NK-92 (cell line): Measurements from ENCODE around the gene PTPRD.
"Not testable (repeated sequence)": the region's sequence is repeated elsewhere in the genome, so short reads cannot be mapped to it uniquely, and the experiment has no call there.

Experiments used
- DNase-seq: peaks from one replicate; lab custom pipeline; 2025; ENCODE audit not compliant: unreplicated experiment; lab: John Stamatoyannopoulos, UW

PTPRD gene

DNA sequence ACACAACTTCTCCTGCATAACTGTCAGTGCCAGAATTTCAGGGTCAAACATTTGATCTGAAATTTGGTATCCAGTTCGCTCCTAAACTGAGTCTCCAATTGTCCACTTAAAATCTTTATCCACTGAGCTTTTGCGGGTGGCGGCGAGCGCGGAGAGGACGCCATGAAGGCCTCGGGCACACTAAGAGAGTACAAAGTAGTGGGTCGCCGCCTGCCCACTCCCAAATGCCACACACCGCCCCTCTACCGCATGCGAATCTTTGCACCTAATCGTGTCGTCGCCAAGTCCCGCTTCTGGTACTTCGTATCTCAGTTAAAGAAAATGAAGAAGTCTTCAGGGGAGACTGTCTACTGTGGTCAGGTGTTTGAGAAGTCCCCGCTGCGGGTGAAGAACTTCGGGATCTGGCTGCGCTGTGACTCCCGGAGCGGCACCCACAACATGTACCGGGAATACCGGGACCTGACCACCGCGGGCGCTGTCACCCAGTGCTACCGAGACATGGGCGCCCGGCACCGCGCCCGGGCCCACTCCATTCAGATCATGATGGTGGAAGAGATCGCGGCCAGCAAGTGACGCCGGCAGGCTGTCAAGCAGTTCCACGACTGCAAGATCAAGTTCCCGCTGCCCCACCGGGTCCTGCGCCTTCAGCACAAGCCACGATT lies 1899.5 kb downstream of the PTPRD start:
- no peak for DNase-seq

DNA sequence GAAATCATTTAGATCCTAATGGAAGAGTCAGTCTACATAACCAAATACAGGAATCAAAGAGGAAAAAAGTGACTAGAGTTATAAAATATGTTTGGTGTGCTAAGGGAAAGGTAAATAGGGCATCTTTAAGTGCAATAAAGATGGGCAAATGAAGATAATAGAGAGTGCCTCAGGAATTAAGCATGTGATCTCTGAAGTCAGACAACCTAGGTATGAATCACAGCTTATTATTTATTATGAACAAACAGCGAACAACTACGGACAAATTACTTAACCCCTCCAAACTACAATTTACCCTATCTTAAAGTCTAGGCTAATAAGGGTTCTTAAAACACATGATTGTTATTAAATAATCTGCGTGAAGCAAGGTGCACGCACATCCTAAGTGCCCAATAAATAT lies 1903.1 kb downstream of the PTPRD start:
- DNase-seq = no peak

DNA sequence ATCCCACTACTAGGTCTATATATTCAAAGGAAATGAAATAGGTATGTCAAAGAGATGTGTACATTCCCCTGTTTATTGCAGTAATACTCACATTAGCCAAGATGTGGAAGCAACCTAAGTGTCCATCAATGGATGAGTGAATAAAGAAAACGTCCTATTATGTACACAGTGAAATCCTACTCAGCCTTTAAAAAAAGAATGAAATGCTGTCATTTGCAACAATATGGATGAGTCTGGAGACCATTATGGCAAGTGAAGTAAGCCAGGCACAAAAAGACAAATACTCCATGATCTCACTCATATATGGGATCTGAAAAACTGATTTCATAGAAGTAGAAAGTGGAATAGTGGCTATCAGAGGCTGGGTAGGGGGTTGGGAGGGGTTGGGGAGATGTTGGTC lies 1904.1 kb downstream of the PTPRD start:
- no peak for DNase-seq

DNA sequence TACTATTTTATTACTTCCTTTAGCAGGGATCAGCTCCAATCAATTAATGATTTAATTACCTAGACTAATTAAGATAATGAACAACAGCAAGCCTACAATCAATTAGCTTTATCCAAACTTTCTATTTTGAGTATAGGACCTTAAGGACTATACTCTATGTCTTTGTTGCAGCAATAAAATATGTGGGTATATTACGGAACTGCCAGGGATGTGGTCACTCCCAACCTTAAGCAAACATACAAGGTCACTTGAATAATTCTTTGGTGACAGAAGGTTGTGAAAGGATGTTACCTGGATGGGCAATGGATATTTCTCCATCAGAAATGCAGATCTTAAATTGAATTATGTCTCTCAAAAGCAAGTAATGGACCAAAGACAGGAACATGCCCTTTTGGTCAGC lies 1905.8 kb downstream of the PTPRD start:
- no peak for DNase-seq

DNA sequence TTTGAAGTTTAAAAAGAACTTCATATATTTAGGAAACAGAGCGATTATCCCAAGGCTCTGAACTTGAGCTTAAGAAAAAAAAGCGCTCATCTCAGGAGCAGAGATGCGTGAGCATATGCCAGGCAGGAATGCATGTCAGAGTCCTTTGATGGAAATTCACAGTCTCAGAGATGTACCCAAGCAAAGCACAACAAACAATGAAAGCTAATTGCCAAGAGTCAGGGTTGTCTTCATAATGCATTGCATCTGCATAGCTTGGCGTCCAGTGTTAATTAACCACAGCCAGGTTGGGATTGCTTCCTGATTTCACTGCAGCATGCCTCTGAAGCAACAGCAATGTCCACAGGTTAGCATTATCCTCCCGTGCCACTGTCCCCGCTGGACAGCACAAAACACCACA lies 1906.3 kb downstream of the PTPRD start:
- DNase-seq = no peak

DNA sequence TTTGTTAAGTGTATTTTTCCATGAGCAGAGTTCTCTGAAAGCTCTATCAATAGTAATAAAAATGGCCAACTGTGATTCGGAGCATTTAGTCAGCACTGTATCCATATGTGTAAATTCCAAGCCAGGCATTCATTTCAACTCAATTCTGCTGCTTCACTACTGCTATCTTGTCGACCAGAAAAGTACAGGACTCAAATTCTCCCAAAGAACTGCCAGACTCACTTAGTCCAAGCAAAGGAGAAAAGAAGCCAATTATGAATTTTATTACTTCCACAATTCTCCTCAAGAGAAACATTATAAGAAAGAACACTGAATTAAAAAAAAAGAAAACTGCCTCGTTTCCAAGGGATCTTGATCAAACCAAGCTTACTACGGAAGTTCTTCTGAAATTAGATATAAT lies 1906.9 kb downstream of the PTPRD start:
- no peak for DNase-seq

DNA sequence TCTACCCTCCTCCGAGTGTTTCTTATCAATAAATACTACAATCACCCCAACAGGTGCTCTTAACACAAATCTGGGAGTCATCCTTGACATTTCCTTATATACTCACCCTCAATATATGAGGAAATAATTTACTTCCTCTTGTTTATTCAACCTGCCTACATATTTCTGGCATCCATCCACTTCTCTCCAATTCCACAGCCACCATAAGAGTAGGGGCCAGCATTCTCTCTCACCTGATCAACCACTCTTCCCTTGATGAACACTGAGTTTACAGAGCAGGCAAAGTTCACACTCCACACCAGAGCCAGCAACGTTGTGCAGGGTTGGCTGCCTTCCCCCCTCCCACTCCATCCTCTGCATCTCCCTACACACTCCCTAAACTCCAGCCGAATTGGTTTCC lies 1908.9 kb downstream of the PTPRD start:
- DNase-seq = no peak

DNA sequence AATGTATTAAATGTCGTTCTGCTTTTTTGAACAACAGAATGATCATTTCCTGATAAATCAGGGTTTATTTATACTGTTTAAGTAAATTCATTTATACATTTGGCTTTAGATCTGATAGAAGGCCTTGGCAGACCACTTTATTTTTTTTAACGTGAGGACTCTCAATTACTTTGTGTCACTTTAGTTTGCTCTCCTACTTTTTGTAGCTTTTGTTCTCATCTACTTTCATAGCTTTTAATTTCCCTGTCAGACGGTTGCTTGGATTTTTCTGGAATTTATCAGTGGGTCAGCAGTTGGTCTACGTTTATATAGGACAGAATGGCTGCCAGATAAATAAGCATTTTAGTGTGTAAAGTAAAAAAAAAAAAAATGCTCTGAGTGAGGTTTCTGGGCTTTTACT lies 1910.9 kb downstream of the PTPRD start:
- DNase-seq = no peak

DNA sequence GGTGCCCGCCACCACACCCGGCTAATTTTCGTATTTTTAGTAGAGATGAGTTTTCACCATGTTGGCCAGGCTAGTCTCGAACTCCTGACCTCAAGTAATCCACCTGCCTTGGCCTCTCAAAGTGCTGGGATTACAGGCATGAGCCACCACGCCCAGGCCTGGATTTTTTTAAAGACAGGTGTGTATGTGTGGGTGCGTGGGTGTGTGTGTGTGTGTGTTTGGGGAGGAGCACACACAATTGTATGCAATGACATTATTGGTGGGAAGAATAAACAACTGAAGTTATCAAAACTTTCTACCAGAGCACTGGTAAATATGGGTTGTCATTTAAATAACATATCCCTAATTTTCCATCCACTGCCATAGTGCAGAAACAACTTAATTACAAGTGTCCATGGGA lies 1915.2 kb downstream of the PTPRD start:
- DNase-seq = not testable (repeated sequence)

DNA sequence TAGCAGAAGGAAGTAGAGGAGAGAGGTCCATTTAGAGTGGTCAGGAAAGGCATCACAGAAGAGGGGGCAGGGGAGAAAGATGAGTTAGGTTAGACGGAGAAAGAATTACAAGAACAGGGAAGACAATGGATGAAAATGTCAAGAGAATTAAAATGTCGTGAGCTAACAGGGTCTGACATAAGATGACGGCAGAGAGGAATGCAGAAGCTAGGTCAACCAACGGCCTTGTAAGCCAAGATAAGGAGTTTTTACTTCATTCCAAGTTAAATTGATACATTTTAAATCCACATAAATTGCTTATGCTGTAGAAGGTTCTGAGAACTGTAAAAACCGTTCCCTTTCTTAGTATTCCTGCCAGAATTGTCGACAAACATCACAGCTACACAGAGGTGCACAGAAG lies 1916.3 kb downstream of the PTPRD start:
- no peak for DNase-seq

DNA sequence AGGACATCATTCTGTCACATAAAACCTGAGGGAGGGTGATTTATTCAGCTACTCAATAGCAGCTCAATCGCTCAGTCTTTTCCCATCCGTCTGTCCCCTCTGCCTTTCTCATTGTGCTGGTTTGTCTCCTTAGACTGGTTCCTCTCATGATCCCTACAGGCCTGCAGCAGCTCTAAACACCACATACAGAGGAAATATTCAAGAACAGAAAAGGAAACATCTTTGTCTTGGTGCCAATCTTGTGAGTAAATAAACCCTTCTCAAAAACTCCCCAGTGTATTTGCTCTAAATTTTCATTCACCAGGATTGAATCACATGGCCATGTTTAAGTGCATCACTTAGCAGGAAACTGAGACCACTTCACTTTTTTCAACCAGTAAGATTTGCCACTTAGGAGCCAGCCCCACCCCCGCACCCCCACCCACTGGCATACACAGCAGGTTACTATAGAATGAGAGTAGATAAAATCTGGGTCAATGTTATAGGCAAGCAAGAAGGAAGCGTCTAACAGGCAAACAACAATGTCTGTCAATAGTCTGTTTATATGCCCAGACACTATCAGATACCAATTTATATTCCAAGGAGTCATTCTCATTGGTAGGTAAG lies 1917.7 kb downstream of the PTPRD start:
- DNase-seq = no peak

DNA sequence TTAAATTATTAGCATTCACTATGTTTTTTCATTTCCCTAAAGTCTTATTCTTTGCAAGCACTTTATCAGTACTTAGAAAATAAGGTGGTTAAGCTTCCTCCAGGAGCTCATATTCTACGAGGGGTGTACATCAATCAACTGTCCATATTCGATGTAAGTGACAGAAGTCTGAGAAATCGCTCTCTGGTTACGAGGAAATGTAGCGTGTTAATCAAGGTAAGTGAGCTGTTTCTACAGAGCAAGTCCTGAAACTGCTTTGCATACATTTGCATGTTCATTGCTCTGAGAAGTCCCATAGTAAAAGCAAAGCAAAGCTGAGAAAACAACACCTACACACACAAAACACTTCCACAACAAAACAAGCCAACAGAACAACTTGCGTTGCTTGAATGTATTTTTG lies 1919.3 kb downstream of the PTPRD start:
- no peak for DNase-seq

DNA sequence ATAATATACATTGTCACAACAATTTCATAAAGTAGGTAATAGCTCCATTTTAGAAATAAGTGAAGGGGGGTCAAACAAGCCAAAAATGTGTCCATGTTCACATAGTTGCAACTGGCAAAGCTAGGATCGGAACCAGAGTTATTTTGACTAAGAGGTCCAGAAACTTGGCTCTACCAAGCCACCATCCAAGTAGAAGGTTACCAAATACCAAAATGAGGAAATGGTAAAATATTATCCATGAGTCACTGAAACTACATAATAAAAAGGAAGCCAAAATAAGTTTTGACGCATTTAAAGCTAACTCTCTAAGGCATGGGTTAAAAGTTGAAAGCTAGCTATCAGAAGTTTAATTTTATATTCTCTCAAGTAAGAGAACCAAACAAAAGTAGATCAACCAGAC lies 1926.3 kb downstream of the PTPRD start:
- no peak for DNase-seq

DNA sequence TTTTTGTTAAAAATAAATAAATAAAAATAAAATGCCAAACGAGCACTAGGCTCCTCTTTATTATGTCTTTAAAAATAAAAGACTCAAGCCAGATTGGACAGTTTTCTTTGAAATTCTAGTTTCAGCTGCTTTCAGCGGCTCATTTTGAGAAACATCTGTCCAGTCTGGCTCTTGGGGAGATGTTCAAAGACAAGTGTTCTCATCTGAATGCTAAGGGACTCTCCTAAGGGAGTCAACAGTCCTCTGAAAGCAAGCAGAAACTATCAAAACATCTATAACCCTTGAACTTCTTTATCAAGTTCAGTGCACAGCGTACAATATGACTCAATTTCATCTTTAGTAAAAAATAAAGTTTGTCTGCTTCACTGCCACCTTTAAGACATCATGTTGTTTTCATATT lies 1927.0 kb downstream of the PTPRD start:
- DNase-seq = no peak

DNA sequence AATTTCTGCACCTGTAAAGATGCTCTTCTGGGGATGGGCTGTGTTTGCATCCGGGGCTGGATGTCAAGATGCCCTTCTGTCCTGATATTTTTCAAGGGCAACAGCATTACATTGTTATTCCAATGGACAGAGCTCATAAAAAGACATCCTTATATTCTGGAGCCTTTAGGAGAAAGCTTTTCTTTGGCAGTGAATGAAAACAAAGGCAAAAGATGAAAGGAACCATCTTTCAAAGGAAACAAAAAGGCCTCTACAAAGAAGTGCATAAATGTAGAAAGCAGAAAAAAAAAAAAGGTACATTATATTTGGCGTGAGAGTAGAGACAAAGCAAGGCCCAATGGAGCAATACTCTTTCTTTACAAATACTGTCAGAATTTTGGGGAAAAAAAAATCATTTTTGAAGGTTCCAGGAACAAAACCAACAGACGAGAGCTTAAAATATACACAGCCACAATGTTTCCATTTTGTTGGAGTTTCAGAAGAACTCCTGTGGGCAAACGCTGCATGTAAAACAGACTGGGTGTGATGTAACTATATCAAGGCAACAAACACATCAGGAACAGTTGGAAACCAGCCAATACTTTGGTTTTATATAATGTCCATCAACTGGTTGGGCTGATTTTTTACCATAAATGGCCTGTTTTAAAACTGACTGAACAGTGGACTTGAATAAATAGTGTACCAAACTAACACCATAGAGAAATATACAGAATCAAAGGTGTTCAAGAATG lies 1927.7 kb downstream of the PTPRD start:
- DNase-seq = no peak

DNA sequence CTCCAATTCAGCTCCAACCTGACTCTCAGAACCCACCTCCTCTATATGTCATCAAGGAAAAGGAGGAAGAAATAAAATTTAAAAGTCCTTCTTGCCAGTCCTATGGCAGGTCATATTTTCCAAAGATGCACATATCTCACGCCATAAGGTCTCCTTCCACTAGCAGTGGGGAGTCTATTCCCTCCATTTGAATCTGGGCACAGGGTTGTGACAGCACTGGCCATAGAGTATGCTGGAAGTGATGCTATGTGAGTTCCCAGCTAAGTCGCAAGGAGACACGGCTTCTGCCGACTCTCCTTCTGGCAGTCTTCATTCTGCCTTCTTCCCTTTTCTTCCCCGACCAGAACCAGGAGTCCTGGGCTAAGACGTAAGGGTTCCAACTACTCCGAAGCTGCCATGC lies 1929.3 kb downstream of the PTPRD start:
- DNase-seq = no peak

DNA sequence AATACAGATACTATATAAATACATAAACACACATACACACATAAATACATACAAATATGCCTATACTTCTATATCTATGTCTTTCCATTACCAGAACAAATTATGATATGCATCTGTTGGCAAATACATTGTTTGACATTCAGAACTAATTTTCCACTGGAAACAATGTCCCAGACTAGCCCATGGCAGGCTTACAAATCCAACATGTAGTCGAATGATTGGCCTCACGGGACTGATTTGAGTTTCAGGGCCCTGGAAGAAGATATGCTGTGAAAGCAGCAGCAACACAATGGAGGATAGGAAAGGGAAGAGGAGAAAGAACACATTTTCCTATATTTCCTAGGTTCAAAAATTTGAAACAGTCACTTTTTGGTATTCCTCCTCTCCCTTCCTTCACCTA lies 1932.1 kb downstream of the PTPRD start:
- no peak for DNase-seq

DNA sequence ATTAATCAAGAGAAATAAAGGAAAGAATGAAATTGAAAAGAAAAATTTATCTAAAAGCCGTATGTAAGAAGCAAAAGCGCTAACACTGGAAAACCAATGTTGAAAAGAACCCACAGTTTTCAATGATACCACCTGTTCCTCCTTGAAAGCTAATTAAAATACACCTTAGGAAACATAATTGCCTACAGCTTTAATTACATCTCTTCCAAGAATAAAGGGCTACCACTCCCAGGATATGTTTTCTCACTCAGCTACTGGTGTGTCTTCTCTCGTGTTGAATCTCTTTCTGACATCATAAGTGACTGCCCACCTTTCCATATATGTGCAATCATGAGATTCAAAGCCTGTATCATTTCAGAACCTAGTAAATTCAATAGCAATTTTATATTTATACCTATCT lies 1932.6 kb downstream of the PTPRD start:
- DNase-seq = no peak

DNA sequence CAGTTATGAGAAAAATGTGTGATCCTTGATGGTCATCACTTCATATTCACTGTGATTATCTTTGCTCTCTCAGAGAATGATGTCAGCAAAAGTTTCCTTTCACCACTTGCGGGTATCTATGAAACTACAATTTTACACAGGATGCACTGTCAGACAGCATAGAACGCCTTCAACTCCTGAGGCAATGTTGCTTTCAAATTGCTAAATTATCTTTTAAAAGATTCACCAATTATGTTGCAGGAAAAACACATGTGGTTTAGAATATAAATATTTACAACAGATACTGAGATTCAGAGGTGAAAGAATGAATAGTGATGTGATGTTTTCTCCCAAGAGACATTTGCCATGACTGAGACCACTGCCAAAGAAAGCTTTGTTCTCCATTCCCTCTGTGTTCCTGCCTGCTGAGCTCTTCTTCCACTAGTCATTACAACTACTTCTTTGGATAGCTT lies 1933.4 kb downstream of the PTPRD start:
- DNase-seq = no peak

DNA sequence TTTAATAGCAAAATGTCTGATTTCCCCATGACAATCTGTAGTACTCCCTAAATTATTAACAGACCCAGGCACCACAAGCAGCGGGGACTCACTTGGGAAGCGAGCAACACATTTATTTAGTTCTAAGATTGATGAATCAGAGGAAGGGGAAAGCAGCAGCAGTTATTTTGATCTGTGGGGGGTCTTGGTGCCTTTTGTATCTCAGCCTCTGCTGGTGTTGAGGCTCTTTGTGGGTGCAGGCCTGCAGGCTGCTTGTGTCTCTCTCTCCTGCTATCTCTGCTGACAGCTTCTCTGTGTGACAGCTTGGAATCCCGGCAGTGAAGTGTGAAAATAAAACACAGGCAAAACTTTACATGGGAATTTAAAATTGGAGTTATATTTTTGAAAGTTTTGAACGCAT lies 1935.1 kb downstream of the PTPRD start:
- DNase-seq = no peak

DNA sequence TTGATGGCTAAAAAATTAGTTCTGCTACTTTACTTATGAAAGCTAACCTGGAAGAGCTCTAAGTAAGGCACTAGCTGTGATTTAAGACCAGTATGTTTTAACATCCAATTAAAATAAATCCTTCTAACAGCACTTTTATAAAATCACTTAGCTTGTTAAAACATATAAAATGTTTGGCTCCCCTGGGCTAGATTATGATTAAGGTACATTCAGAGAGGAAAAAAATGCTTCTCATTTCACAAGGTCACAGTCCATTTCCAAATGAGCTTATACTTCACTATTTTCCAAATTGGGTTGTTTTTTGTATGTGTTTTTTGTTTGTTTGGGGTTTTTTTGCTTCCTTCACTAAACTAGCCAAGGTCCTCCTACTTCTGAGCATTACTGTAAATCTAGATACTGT lies 1938.3 kb downstream of the PTPRD start:
- DNase-seq = no peak

DNA sequence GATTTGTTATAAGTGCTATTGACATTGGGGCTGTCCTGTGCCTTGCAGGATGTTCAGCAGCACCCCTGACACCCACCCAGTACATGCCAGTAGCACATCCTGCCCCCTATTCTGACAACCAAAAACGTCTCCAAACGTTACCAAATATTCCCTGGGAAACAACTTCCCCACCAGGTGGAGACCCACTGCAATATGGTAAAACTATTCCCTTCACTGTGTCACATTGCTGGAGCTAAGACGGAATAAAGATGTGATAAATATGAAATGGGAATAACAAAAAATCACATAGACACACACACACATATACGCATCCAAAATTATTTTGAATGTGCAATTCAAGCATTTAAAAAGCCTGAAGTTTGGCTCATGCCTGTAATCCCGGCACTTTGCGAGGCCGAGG lies 1939.0 kb downstream of the PTPRD start:
- no peak for DNase-seq

DNA sequence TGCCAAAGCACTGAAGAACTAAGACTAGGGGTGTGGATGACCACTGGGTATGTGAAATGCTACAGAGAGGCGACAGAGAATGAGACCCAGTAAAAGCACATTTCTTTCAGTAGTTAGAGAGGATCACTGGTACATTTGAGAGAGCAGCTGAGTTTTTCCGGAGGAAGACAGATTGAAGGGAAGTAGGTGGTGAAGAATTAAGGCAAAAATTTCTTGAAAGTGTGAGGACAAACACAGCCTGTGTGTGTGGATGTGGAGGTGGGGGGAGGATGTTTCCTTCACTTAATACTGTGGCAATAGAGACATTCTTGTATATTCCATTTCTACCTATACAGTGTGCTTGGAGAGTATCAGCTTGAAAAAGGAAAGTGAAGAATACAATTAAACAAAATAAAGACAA lies 1942.1 kb downstream of the PTPRD start:
- DNase-seq = no peak
